Mesendoderm (in vitro differentiated cells): ENCODE results near the gene RNASE11.
"Not testable (repeated sequence)": the region's sequence is repeated elsewhere in the genome, so short reads cannot be mapped to it uniquely, and the experiment has no call there.

Source experiments
- DNase-seq: peaks from one replicate; pipeline ENCODE4 v3.0.0; 2013
- H2AK5ac ChIP-seq: 2 replicates; pipeline ENCODE4 v1.6.1; 2013; ENCODE audit warnings: low read length, inconsistent platforms
- H2BK120ac ChIP-seq: 2 replicates; pipeline ENCODE4 v1.6.1; 2013; ENCODE audit warnings: low read depth, mild to moderate bottlenecking, low read length, moderate library complexity, mixed read lengths
- H2BK15ac ChIP-seq: replicated peaks from 2 replicates; pipeline ENCODE4 v1.6.1; 2013; ENCODE audit warnings: low read depth, mild to moderate bottlenecking, moderate library complexity
- H2BK5ac ChIP-seq: 2 replicates; pipeline ENCODE4 v1.6.1; 2013; ENCODE audit warnings: low read length, inconsistent platforms
- H3K18ac ChIP-seq: 2 replicates; pipeline ENCODE4 v1.6.1; 2013; ENCODE audit warnings: mild to moderate bottlenecking, low read length, mixed read lengths
- H3K23ac ChIP-seq: one replicate; pipeline ENCODE4 v1.6.1; 2013; ENCODE audit warnings: low read length
- H3K27ac ChIP-seq: 2 replicates; pipeline ENCODE4 v1.5.1; 2013; ENCODE audit warnings: low read depth, mild to moderate bottlenecking, inconsistent platforms, low read length, moderate library complexity
- H3K27me3 ChIP-seq: 2 replicates; pipeline ENCODE4 v1.6.1; 2013; ENCODE audit warnings: low read length, control low read depth, mild to moderate bottlenecking, inconsistent platforms; ENCODE audit not compliant: insufficient read depth, poor library complexity
- H3K36me3 ChIP-seq: 2 replicates; pipeline ENCODE4 v1.6.1; 2013; ENCODE audit warnings: low read length, inconsistent platforms; ENCODE audit not compliant: control insufficient read depth, insufficient read depth
- H3K4ac ChIP-seq: one replicate; pipeline ENCODE4 v1.6.1; 2013; ENCODE audit warnings: low read depth, mild to moderate bottlenecking, low read length, moderate library complexity
- H3K4me1 ChIP-seq: 2 replicates; pipeline ENCODE4 v1.6.1; 2013; ENCODE audit warnings: low read depth, low read length, inconsistent platforms; ENCODE audit not compliant: control insufficient read depth
- H3K4me2 ChIP-seq: 2 replicates; pipeline ENCODE4 v1.6.1; 2013; ENCODE audit warnings: low read length
- H3K4me3 ChIP-seq: 2 replicates; pipeline ENCODE4 v1.5.1; 2013; ENCODE audit warnings: mild to moderate bottlenecking, low read length
- H3K56ac ChIP-seq: one replicate; pipeline ENCODE4 v1.6.1; 2013; ENCODE audit warnings: low read length
- H3K79me1 ChIP-seq: 2 replicates; pipeline ENCODE4 v1.6.1; 2013; ENCODE audit warnings: low read length, inconsistent platforms
- H3K79me2 ChIP-seq: 2 replicates; pipeline ENCODE4 v1.6.1; 2013; ENCODE audit warnings: mild to moderate bottlenecking, low read length; ENCODE audit not compliant: control insufficient read depth, insufficient read depth
- H3K9ac ChIP-seq: 2 replicates; pipeline ENCODE4 v1.6.1; 2013; ENCODE audit warnings: low read length, inconsistent platforms
- H4K5ac ChIP-seq: one replicate; pipeline ENCODE4 v1.6.1; 2013; ENCODE audit warnings: low read length
- H4K8ac ChIP-seq: one replicate; pipeline ENCODE4 v1.6.1; 2013; ENCODE audit warnings: low read depth, mild to moderate bottlenecking, control low read depth, low read length, moderate library complexity
- WGBS: extraction: QIAGEN DNeasy Blood & Tissue Kit; methylation state at CpG from one replicate; pipeline ENCODE4 v1.1.7; 2013; ENCODE audit warnings: low lambda C conversion rate, missing lambda C conversion rate; ENCODE audit not compliant: insufficient coverage; ENCODE audit errors: extremely low coverage; 5-methylcytosine and 5-hydroxymethylcytosine counted together

RNASE11 gene

DNA sequence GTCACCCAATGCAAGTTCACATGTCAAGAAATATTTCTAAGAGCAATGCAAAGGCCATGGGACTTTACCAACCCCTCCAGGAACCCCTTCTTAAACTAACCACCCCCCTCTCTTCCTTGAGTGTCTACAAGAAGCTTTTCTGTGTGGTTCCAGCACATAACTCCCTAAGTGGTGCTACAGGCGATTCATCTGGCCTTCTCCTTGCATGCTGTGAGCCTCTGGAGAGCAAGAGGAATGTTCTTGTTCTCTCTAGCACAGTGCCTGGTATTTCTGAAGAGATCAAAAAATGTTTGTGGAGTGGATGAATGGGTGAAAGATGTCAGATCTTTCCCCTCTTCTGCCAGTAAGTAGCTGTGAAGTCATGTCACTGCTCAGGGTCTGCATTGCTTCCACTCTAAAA is 9.3 kb upstream of the RNASE11 start:
- H2AK5ac ChIP-seq: no peak overlapping the region

DNA sequence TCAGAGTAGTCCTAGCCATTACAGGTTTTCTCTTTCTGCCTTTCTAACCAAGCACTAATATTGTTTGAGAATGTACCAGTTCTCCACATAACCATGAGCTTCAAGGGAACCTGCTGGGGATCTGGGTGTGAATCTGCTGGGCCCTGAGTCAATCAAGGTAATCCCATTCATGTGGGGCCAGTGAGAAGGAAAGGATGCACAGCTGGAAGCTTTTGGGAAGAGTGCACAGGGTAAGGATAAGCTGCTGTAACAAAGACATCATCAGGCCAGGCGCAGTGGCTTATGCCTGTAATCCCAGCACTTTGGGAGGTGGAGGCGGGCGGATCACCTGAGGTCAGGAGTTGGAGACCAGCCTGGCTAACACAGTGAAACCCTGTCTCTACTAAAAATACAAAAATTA is 7.9 kb upstream of the RNASE11 start:
- not testable (repeated sequence) for H2BK15ac ChIP-seq, H3K56ac ChIP-seq, H3K4me3 ChIP-seq, H3K4me1 ChIP-seq, H3K36me3 ChIP-seq, H2AK5ac ChIP-seq, H2BK120ac ChIP-seq, H4K5ac ChIP-seq, H3K27ac ChIP-seq, H3K79me2 ChIP-seq, H3K9ac ChIP-seq, H3K23ac ChIP-seq, H2BK5ac ChIP-seq, DNase-seq, H3K4me2 ChIP-seq, H3K79me1 ChIP-seq, H3K4ac ChIP-seq, H4K8ac ChIP-seq, H3K27me3 ChIP-seq, H3K18ac ChIP-seq
- no CpG with 5 or more reads among the region's 3 CpGs for WGBS

More for the DNA sequence above, 9.3 kb upstream of the RNASE11 start:
- Histone ChIP-seq H4K8ac (no peak overlapping the region), H3K23ac (no peak overlapping the region), H2BK120ac (no peak overlapping the region), H2BK5ac (no peak overlapping the region), H3K9ac (no peak overlapping the region), H3K27ac (no peak overlapping the region), H3K4me3 (no peak overlapping the region), H3K36me3 (no peaks in the 10 kb centered on the region), H3K4ac (no peak overlapping the region), H3K4me1 (no peaks in the 10 kb centered on the region), H3K79me2 (no peaks in the 10 kb centered on the region), H2BK15ac (no peak overlapping the region), H3K18ac (no peak overlapping the region), H3K4me2 (no peak overlapping the region), H4K5ac (no peak overlapping the region), H3K79me1 (no peaks in the 10 kb centered on the region), H3K27me3 (no peaks in the 10 kb centered on the region), H3K56ac (no peak overlapping the region)
- DNase-seq: no peak
- WGBS: no CpG with 5 or more reads among the region's 1 CpG

DNA sequence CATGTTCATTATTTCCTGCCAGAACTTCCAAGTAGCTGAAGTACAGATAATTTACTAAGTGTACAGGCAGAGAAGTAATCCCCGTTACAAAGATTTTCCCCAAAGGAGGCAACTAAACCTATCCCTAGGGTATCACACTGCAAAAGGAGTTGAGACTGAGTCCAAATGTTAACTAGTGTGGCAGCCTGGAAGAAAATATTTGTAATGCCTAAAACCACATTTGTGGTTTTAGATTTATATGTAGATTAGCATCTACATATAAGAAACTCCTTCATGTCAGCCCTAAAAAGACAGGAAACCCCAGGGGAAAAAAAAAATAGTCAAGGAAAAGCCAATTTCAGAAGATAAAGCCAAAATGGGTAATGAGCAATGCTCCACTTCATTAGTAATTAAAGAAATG is 4.8 kb upstream of the RNASE11 start:
- Histone ChIP-seq H2BK5ac (no peak overlapping the region), H3K4me1 (no peaks in the 10 kb centered on the region), H3K18ac (no peak overlapping the region), H3K27ac (no peak overlapping the region), H2BK15ac (no peak overlapping the region), H4K8ac (no peak overlapping the region), H2BK120ac (no peak overlapping the region), H3K56ac (no peak overlapping the region), H3K9ac (no peak overlapping the region), H3K27me3 (no peaks in the 10 kb centered on the region), H4K5ac (no peak overlapping the region), H3K4ac (no peak overlapping the region), H3K79me1 (no peaks in the 10 kb centered on the region), H3K79me2 (no peaks in the 10 kb centered on the region), H3K4me3 (no peak overlapping the region), H3K23ac (no peak overlapping the region), H3K36me3 (no peaks in the 10 kb centered on the region), H2AK5ac (no peak overlapping the region), H3K4me2 (no peak overlapping the region)
- no CpG with 5 or more reads among the region's 1 CpG for WGBS
- no peak for DNase-seq

DNA sequence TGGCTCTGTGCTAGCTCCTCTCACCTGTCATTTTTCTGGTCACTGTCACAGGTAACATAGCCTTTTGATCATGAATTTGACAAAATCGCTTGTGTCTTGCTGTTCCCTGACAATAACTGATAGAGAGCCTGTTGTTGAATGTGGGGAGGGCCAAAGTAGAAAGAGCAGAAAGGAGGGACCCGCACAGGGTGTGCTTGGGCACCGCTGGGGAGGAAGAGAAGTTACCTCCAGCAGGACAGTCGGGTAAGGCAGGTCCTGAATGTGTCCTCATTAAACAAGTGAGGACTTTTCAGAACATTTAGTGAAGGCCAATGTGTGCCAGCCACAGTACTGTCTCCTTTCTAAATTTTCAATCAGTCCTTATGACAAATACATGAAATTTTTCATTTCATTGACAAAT is 3.4 kb upstream of the RNASE11 start, which contains the start of gene RNASE12:
TSS of gene RNASE12 (minus strand) at position 142 of the 400 bp plus-strand sequence. CDS start 653 bp downstream, outside the sequence.
- no peak within 1 kb of the TSS for H3K4me2 ChIP-seq
- H3K27me3 ChIP-seq: no peaks in the 10 kb centered on the region
- H3K79me1 ChIP-seq: no peaks in the 10 kb centered on the region
- no peak within 1 kb of the TSS for H3K4ac ChIP-seq
- H3K23ac ChIP-seq: no peak within 1 kb of the TSS
- H2BK5ac ChIP-seq: no peak within 1 kb of the TSS
- no peak within 1 kb of the TSS for H3K4me3 ChIP-seq
- H3K27ac ChIP-seq: no peak within 1 kb of the TSS
- H2BK120ac ChIP-seq: no peak within 1 kb of the TSS
- H3K56ac ChIP-seq: no peak within 1 kb of the TSS
- H3K18ac ChIP-seq: no peak within 1 kb of the TSS
- no peak within 1 kb of the TSS for H3K9ac ChIP-seq
- no peak within 1 kb of the TSS for H2AK5ac ChIP-seq
- no peak within 1 kb of the TSS for H4K5ac ChIP-seq
- H3K36me3 ChIP-seq: no peaks in the 10 kb centered on the region
- WGBS: no CpG with 5 or more reads among the region's 4 CpGs
- no peak within 1 kb of the TSS for H2BK15ac ChIP-seq
- DNase-seq: no peak
- no peak within 1 kb of the TSS for H4K8ac ChIP-seq
- no peaks in the 10 kb centered on the region for H3K4me1 ChIP-seq
- H3K79me2 ChIP-seq: no peaks in the 10 kb centered on the region

DNA sequence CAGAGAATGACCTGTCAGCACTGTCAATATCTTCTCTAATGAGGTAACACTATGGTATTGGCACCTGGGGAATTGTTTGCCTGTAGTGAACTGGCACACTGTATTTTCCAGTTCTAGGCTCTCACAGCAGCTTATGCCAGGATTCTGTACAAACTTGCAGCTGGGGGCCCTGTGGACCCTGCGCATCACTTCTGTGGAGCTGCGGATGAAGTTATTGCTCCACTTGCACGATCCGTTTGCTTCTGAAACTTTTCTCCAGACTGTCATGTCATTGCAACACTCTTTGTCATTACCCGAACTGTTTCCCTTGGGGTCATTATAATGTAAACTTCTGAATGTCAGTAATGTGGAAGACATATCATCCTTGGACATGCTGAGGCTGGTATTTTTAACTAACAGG is 3.9 kb downstream of the RNASE11 start:
- no peak overlapping the region for H3K4me2 ChIP-seq
- DNase-seq: no peak
- H3K56ac ChIP-seq: peak overlapping the region; percentile 63
- H2BK5ac ChIP-seq: peak overlapping the region; percentile 36
- H4K8ac ChIP-seq: no peak overlapping the region
- no CpG with 5 or more reads among the region's 5 CpGs for WGBS
- no peaks in the 10 kb centered on the region for H3K36me3 ChIP-seq
- peaks cover 5% of the 10 kb centered on the region for H3K4me1 ChIP-seq
- H3K79me1 ChIP-seq: no peaks in the 10 kb centered on the region
- peak overlapping the region; percentile 39 for H3K18ac ChIP-seq
- H3K27ac ChIP-seq: peak overlapping the region; percentile 38
- no peak overlapping the region for H2BK120ac ChIP-seq
- no peak overlapping the region for H2AK5ac ChIP-seq
- H3K23ac ChIP-seq: no peak overlapping the region
- H3K27me3 ChIP-seq: no peaks in the 10 kb centered on the region
- peak overlapping the region; percentile 24 for H3K4ac ChIP-seq
- H3K9ac ChIP-seq: no peak overlapping the region
- no peaks in the 10 kb centered on the region for H3K79me2 ChIP-seq
- H2BK15ac ChIP-seq: no peak overlapping the region
- H4K5ac ChIP-seq: no peak overlapping the region
- H3K4me3 ChIP-seq: no peak overlapping the region

DNA sequence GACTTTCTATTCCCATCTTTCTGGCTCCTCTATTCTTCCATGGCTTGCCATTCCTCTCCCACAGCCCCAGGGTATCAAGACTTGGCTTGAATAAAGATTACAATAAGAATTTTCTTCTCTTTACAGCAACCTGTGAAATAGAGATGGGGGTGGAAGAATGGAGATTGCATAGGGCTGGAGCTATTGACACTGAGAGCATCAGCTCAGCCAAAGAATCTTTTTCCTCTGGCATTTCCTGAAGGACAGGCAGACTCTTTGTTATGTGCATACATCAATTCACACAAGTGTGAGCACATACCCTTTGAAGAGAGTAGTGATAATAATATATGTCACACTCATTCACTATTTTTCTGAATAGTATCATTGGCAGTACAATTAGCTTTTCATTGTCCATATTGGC is 4.7 kb downstream of the RNASE11 start:
- H2BK15ac ChIP-seq: no peak overlapping the region
- no peaks in the 10 kb centered on the region for H3K36me3 ChIP-seq
- no peaks in the 10 kb centered on the region for H3K79me1 ChIP-seq
- no peak overlapping the region for H2BK120ac ChIP-seq
- H3K9ac ChIP-seq: no peak overlapping the region
- peak; percentile 63 for DNase-seq
- no peak overlapping the region for H3K56ac ChIP-seq
- no peaks in the 10 kb centered on the region for H3K79me2 ChIP-seq
- H2BK5ac ChIP-seq: no peak overlapping the region
- H3K27me3 ChIP-seq: no peaks in the 10 kb centered on the region
- H3K4ac ChIP-seq: no peak overlapping the region
- H3K4me1 ChIP-seq: peaks cover 5% of the 10 kb centered on the region
- H4K5ac ChIP-seq: no peak overlapping the region
- H3K4me2 ChIP-seq: no peak overlapping the region
- H4K8ac ChIP-seq: no peak overlapping the region
- no peak overlapping the region for H2AK5ac ChIP-seq
- no peak overlapping the region for H3K23ac ChIP-seq
- peak overlapping the region; percentile 46 for H3K27ac ChIP-seq
- no peak overlapping the region for H3K4me3 ChIP-seq
- no peak overlapping the region for H3K18ac ChIP-seq
